ENCODE data around the gene BTBD2.

The BTBD2 gene

GRCh38 chr19:1936916-1937610 lies 78.5 kb downstream of the BTBD2 start:
- DNase-seq, result no peak

- DNase-seq, result no peak
Observed at GRCh38 chr19:1936430-1936829, 79.1 kb downstream of the BTBD2 start.

- no peak for DNase-seq
Observed at GRCh38 chr19:1935484-1936208, 79.9 kb downstream of the BTBD2 start.

Measured in activated CD4-positive, CD25-positive, alpha-beta regulatory T cell (primary cell).